Activated T-cell treated with anti-CD3 and anti-CD28 coated beads, Interleukin-2, amount 50 U/mL, for 4 hours (primary cell): ENCODE measurements around the gene IQCM. TPM values are rescaled to one million over a fixed set of nuclear protein-coding genes. Genes with fewer than 3 reads are reported as not detected.
"Not testable (repeated sequence)": the region's sequence is repeated elsewhere in the genome, so short reads cannot be mapped to it uniquely, and the experiment has no call there.

Experiments
- ATAC-seq, 2 donors: fragments of 200-7000 bp; cut with Tn5 transposase; one replicate each; pipeline ENCODE4 v1.10.0; 2021
- DNase-seq: peaks from one replicate; pipeline ENCODE4 v3.0.0-alpha.2; 2020
- H3K27me3 Mint-ChIP-seq: one replicate; pipeline ENCODE4 v1.8.0; 2021; ENCODE audit warnings: low read depth, mixed read lengths
- H3K36me3 Mint-ChIP-seq: one replicate; pipeline ENCODE4 v1.8.0; 2022; ENCODE audit warnings: mixed read lengths; ENCODE audit not compliant: insufficient read depth
- H3K4me1 Mint-ChIP-seq: one replicate; pipeline ENCODE4 v1.8.0; 2021; ENCODE audit warnings: low read depth, mixed read lengths
- H3K4me3 Mint-ChIP-seq: one replicate; pipeline ENCODE4 v1.8.0; 2021; ENCODE audit warnings: mild to moderate bottlenecking, moderate library complexity, mixed read lengths
- H3K9me3 Mint-ChIP-seq: one replicate; pipeline ENCODE4 v1.8.0; 2021; ENCODE audit warnings: mixed read lengths
- total RNA-seq, 3 donors: library from RNA; stranded (reverse); gene quantifications; one replicate each; pipeline ENCODE4 v1.2.1, GENCODE V29; 2021

IQCM gene
- total RNA-seq, 3 donors from 2014 or later = not detected

DNA sequence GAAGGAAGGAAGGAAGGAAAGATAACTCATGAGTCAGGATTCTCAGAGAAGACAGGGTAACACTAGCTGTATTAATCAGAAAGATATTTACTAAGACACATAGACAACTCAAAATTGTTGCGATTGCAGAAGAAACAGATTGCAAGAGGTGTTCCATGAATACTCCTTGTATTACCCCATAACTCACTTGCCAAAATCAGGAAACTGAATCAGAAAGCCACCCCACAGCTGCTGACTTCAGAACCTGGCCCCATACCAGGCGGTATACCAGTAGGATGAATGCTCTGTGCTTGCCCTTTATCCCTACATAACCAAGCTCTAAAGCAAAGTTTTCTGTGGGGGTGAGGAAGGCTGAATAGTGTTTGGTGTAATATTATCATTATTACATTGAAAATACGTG, 468.5 kb downstream of the IQCM start:
- Mint-ChIP-seq H3K27me3 (no peaks in the 10 kb centered on the region), H3K36me3 (no peaks in the 10 kb centered on the region), H3K4me3 (no peak overlapping the region), H3K9me3 (peaks cover under 1% of the 10 kb centered on the region), H3K4me1 (no peaks in the 10 kb centered on the region)
- no peak for ATAC-seq
- no peak for DNase-seq

DNA sequence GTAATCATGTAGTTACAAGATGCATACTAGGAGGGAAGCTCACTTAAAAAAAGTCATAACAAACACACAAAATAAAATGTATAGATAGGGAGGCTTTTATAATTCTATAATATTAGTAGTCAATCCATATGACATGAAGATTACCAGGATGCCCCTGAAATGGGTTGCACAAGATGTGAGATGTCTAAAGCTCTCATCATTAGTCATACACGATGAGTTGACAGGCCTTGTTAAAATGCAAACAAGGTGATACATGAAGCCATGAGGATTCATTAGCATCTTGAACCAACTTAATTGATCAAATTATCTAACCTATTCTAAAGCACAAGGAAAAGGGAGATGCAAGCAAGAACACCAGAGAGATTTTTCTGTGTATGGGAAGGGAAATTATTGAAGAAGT, 470.2 kb downstream of the IQCM start:
- Mint-ChIP-seq H3K36me3 (no peaks in the 10 kb centered on the region), H3K27me3 (no peaks in the 10 kb centered on the region), H3K4me1 (no peaks in the 10 kb centered on the region), H3K9me3 (no peaks in the 10 kb centered on the region), H3K4me3 (no peak overlapping the region)
- DNase-seq = no peak
- ATAC-seq = no peak

DNA sequence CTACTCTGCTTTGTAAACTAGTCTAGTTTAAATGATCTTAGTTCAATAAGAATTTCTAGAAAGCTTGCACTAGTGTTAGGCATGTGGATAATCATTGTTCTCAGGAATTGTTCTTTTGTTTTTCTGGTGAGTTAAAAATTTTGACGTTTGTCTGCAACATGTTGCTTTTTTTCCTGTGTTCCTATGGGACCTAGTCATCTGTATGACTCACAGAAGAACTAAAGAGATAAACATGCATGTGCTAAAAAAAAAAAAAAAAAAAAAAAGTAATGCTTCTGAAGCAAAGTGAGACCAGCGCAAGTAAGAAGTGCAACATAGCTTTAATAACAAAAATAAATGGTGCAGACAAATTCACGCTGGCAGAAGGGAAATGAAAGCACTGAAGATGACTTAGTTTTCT, 471.2 kb downstream of the IQCM start:
- Mint-ChIP-seq H3K36me3 (no peaks in the 10 kb centered on the region), H3K4me1 (no peaks in the 10 kb centered on the region), H3K4me3 (no peak overlapping the region), H3K27me3 (no peaks in the 10 kb centered on the region), H3K9me3 (peaks cover 5% of the 10 kb centered on the region)
- DNase-seq (no peak), ATAC-seq (no peak)

DNA sequence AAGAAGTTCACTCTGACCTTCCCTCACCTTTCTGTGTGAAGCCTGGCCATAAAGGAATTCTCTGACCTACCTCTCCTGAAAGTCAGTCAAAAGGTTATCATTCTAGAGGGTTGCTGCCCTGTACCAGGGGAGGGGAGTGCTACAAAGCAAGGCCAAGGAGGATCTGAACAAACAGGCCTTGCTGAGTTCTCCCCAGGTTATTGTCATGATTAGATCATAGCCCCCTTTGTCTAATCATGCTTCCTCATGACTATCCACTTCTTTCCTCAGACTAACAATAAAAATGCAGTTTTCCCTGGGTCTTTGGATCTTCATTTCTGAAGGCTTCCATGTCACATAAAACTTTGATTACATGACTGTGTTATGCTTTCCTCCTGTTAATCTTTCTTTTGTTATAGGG, 472.0 kb downstream of the IQCM start:
- Mint-ChIP-seq H3K9me3 (peaks cover 8% of the 10 kb centered on the region), H3K27me3 (no peaks in the 10 kb centered on the region), H3K4me3 (no peak overlapping the region), H3K4me1 (no peaks in the 10 kb centered on the region), H3K36me3 (no peaks in the 10 kb centered on the region)
- ATAC-seq (no peak), DNase-seq (no peak)

DNA sequence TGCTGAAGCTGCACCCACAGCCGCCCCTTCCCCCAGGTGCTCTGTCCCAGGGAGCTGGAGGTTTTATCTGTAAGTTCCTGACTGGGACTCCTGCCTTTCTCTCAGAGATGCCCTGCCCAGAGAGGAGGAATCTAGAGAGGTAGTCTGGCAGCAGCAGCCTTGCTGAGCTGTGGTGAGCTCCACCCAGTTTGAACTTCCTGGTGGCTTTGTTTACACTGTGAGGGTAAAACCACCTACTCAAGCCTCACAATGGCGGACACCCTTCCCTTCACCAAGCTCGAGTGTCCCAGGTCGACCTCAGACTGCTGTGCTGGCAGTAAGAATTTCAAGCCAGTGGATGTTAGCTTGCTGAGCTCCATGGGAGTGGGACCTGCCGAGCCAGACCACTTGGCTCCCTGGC, 474.5 kb downstream of the IQCM start:
- H3K9me3 Mint-ChIP-seq = peaks cover 12% of the 10 kb centered on the region
- not testable (repeated sequence) for H3K36me3 Mint-ChIP-seq, H3K27me3 Mint-ChIP-seq, H3K4me1 Mint-ChIP-seq, ATAC-seq, DNase-seq, H3K4me3 Mint-ChIP-seq

DNA sequence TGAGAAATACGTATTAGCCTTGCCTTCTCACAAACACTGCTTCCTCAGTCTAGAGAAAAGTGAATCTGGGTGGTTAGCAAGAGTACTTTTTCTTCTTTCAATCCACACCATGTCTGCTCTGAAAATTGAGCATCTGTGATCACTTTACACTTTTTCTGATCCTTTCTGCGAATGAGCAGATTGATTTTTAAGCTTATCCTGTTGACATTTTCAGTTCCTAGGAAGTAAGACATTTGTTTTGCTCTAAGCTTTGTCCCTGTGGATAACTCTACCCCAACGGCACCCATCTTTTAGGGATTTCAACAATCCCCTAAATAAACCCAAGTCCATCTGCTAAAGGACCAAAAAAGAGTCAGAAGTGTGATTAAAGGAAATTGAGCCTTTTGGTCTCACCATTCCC, 487.5 kb downstream of the IQCM start:
- Mint-ChIP-seq H3K27me3 (no peaks in the 10 kb centered on the region), H3K9me3 (peaks cover 8% of the 10 kb centered on the region), H3K4me1 (no peaks in the 10 kb centered on the region), H3K36me3 (no peaks in the 10 kb centered on the region), H3K4me3 (no peak overlapping the region)
- no peak for ATAC-seq
- DNase-seq = no peak

DNA sequence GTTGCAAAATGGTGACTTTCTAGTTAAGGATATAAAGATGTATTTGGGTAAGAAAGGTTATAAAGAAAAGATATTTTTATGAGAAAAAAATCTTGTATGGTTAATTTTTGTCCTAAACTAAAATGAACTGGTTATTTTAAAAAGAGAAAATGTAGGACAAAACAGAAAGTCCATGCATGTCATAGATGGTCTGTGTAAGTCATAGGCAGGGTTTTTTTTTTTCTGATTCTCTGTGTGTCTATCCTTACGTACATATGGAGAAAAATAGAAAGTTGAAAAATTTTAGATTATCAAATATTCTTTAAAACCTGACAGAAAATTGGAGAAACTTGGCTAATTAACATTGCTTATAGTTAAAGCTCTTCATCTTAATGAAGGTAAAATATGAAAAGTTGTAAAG, 493.4 kb downstream of the IQCM start:
- no peaks in the 10 kb centered on the region for H3K27me3 Mint-ChIP-seq
- ATAC-seq = no peak

DNA sequence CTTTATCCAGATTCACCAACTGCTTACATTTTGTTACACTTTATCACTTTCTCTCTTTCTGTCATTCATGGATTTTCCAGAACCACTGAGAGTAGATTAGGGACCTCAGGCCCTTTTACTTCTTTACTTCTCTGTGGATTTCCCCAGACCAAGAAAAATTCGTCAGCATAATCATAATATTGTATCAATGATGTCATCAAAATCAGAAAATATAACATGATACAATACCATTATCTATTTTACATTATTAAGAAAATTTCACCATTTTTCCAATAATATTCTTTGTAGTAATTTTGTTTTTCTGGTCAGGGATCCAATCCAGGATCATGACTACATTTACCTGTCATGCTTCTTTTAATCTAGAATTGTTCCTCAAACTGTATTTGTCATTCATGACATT, 494.2 kb downstream of the IQCM start:
- no peak for DNase-seq
- Mint-ChIP-seq H3K9me3 (peaks cover 10% of the 10 kb centered on the region), H3K36me3 (no peaks in the 10 kb centered on the region), H3K4me3 (no peak overlapping the region), H3K27me3 (no peaks in the 10 kb centered on the region), H3K4me1 (no peaks in the 10 kb centered on the region)
- ATAC-seq = no peak

More for the DNA sequence above, 493.4 kb downstream of the IQCM start:
- Mint-ChIP-seq H3K36me3 (no peaks in the 10 kb centered on the region), H3K9me3 (peaks cover 10% of the 10 kb centered on the region), H3K4me3 (no peak overlapping the region), H3K4me1 (no peaks in the 10 kb centered on the region)
- no peak for DNase-seq

DNA sequence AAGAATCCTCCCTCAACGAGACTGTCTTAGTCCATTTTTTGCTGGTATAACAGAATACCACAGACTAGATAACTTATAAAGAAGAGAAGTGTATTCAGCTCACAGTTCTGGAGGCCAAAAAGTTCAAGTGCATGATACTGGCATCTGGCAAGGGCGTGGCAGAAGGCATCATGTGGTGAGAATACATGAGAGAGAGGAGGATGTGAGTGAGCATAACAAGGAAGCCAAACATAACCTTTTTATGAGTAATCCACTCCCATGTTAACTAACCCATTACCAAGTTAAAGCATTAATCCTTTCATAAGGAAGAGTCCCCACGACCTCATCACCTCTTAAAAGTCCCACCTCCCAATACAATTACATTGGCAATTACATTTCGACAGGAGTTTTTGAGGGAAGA, 504.6 kb downstream of the IQCM start:
- Mint-ChIP-seq H3K36me3 (no peaks in the 10 kb centered on the region), H3K4me1 (no peaks in the 10 kb centered on the region), H3K4me3 (no peak overlapping the region), H3K27me3 (no peaks in the 10 kb centered on the region), H3K9me3 (no peaks in the 10 kb centered on the region)
- ATAC-seq (no peak), DNase-seq (no peak)

DNA sequence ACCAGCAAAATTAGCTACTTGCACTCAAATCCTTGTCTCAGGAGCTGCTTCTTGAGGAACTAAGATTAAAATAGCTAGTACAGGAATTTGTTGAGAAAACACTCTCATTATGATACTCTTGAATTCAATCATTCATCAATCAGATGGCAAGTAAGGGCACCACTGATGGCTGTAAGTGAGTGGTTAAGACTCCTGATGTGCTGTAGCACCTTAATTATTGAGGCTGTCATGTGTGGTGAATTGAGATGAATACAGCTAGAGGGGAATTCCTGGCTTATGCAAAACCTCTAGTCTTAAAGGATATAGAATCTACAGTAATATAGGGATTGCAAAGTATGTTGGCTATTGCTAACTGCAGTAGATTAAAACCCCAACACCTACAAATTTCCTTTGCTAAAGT, 509.1 kb downstream of the IQCM start:
- Mint-ChIP-seq H3K9me3 (no peaks in the 10 kb centered on the region), H3K27me3 (no peaks in the 10 kb centered on the region), H3K4me3 (no peak overlapping the region), H3K36me3 (no peaks in the 10 kb centered on the region), H3K4me1 (no peaks in the 10 kb centered on the region)
- DNase-seq (no peak), ATAC-seq (no peak)
